HEK293 (cell line): ENCODE measurements around the gene NINJ2.

Experiments used
- CTCF ChIP-seq: fragments of 450-650 bp; formaldehyde crosslinking; IDR thresholded peaks from 2 replicates; pipeline ENCODE4 v1.5.1; 2016; ENCODE audit warnings: missing biosample characterization, missing genetic modification characterization
- YY1 ChIP-seq: fragments of 450-650 bp; formaldehyde crosslinking; IDR thresholded peaks from 2 replicates; pipeline ENCODE4 v1.5.1; 2018; ENCODE audit warnings: missing biosample characterization, missing genetic modification characterization
- ZFP3 ChIP-seq: fragments of 450-650 bp; formaldehyde crosslinking; IDR thresholded peaks from 2 replicates; pipeline ENCODE4 v1.5.1; 2016; ENCODE audit warnings: low read depth, missing biosample characterization, missing genetic modification characterization
- ZNF280C ChIP-seq: fragments of 450-650 bp; formaldehyde crosslinking; IDR thresholded peaks from 2 replicates; pipeline ENCODE4 v1.5.1; 2016; ENCODE audit warnings: missing biosample characterization, missing genetic modification characterization
- ZNF324 ChIP-seq: fragments of 450-650 bp; formaldehyde crosslinking; IDR thresholded peaks from 2 replicates; pipeline ENCODE4 v1.5.1; 2016; ENCODE audit warnings: missing biosample characterization, missing genetic modification characterization
- ZNF391 ChIP-seq: fragments of 450-650 bp; formaldehyde crosslinking; IDR thresholded peaks from 2 replicates; pipeline ENCODE4 v1.5.1; 2016; ENCODE audit warnings: low read depth, missing biosample characterization, missing genetic modification characterization, borderline replicate concordance
- ZNF501 ChIP-seq: fragments of 450-650 bp; formaldehyde crosslinking; IDR thresholded peaks from 2 replicates; pipeline ENCODE4 v1.5.1; 2016; ENCODE audit warnings: missing biosample characterization, missing genetic modification characterization

- TF ChIP-seq ZNF391 (tag by site-specific recombination): no peak
- no peak for TF ChIP-seq CTCF
- TF ChIP-seq ZNF280C (tag by site-specific recombination): no peak
- TF ChIP-seq ZNF501 (tag by site-specific recombination): no peak
- no peak for TF ChIP-seq YY1
- no peak for TF ChIP-seq ZNF324
- TF ChIP-seq ZFP3: no peak
Measured at GRCh38 chr12:664779-665092, 1.5 kb upstream of the NINJ2 start.
